ENCODE results near the gene ARHGAP10. TPM values are rescaled to one million over a fixed set of nuclear protein-coding genes. Genes with fewer than 3 reads are reported as not detected.
A peak's percentile ranks its signal among the peaks of the same experiment; 100 is the strongest.

Gene ARHGAP10
- total RNA-seq, 1 donor from 2014 or later: 20.2 TPM

GRCh38 chr4:147924604-147925412 is 192.9 kb downstream of the ARHGAP10 start:
- no peaks in the 10 kb centered on the region for H3K27me3 Mint-ChIP-seq (ENCODE audit: insufficient read depth, low read depth)
- no peak overlapping the region for H2AFZ ChIP-seq (replicated peaks)
- no peaks in the 10 kb centered on the region for H4K20me1 ChIP-seq (ENCODE audit: low read depth)
- H3F3A ChIP-seq (ENCODE audit: low read depth): peaks cover 8% of the 10 kb centered on the region
- H3K27ac ChIP-seq: peak overlapping the region; percentile 13
- H3K4me3 ChIP-seq: no peak overlapping the region
- H3K4me2 ChIP-seq: no peak overlapping the region
- no peaks in the 10 kb centered on the region for H3K9me3 ChIP-seq (ENCODE audit: low read depth)
- H3K79me2 ChIP-seq (ENCODE audit: low read depth): no peaks in the 10 kb centered on the region
- DNase-seq (ENCODE audit: low spot score): peak; percentile 79
- peak; percentile 67 for TF ChIP-seq CTCF (IDR thresholded peaks at IDR 0.05)
- TF ChIP-seq EZH2phosphoT487 (IDR thresholded peaks at IDR 0.05): no peak
- TF ChIP-seq EZH2 (IDR thresholded peaks at IDR 0.05): no peak
- no peaks in the 10 kb centered on the region for H3K36me3 ChIP-seq
- peaks cover 8% of the 10 kb centered on the region for H3K36me3 Mint-ChIP-seq
- H3K27ac Mint-ChIP-seq: no peak overlapping the region
- no peak overlapping the region for H3K4me3 Mint-ChIP-seq
- no peaks in the 10 kb centered on the region for H3K9me3 Mint-ChIP-seq
- peaks cover 25% of the 10 kb centered on the region for H3K4me1 ChIP-seq
- no peak overlapping the region for H3K9ac ChIP-seq
- peaks cover 9% of the 10 kb centered on the region for H3K4me1 Mint-ChIP-seq
- no peaks in the 10 kb centered on the region for H3K27me3 ChIP-seq

- H3K4me3 Mint-ChIP-seq: no peak overlapping the region
- no peak for DNase-seq (ENCODE audit: low spot score)
- no peaks in the 10 kb centered on the region for H3K27me3 Mint-ChIP-seq (ENCODE audit: insufficient read depth, low read depth)
- Histone ChIP-seq H3K9me3 (ENCODE audit: low read depth) (no peaks in the 10 kb centered on the region), H3K79me2 (ENCODE audit: low read depth) (no peaks in the 10 kb centered on the region), H4K20me1 (ENCODE audit: low read depth) (no peaks in the 10 kb centered on the region), H3K9ac (no peak overlapping the region), H3K27ac (no peak overlapping the region), H3K4me3 (no peak overlapping the region), H2AFZ (replicated peaks) (no peak overlapping the region), H3K27me3 (no peaks in the 10 kb centered on the region), H3F3A (ENCODE audit: low read depth) (peaks cover 8% of the 10 kb centered on the region), H3K4me2 (no peak overlapping the region), H3K36me3 (no peaks in the 10 kb centered on the region), H3K4me1 (peaks cover 25% of the 10 kb centered on the region)
- H3K36me3 Mint-ChIP-seq: peaks cover 5% of the 10 kb centered on the region
- no peak for TF ChIP-seq EZH2phosphoT487 (IDR thresholded peaks at IDR 0.05)
- TF ChIP-seq EZH2 (IDR thresholded peaks at IDR 0.05): no peak
- TF ChIP-seq CTCF (IDR thresholded peaks at IDR 0.05): no peak
- no peak overlapping the region for H3K27ac Mint-ChIP-seq
- peaks cover 9% of the 10 kb centered on the region for H3K4me1 Mint-ChIP-seq
- H3K9me3 Mint-ChIP-seq: no peaks in the 10 kb centered on the region
Observed at GRCh38 chr4:147927377-147928137, 195.7 kb downstream of the ARHGAP10 start.

- Histone ChIP-seq H4K20me1 (ENCODE audit: low read depth) (no peaks in the 10 kb centered on the region), H3K4me3 (no peak overlapping the region), H3F3A (ENCODE audit: low read depth) (peaks cover 8% of the 10 kb centered on the region), H3K4me1 (peaks cover 25% of the 10 kb centered on the region), H3K9me3 (ENCODE audit: low read depth) (no peaks in the 10 kb centered on the region), H3K27ac (no peak overlapping the region), H3K27me3 (no peaks in the 10 kb centered on the region), H3K36me3 (no peaks in the 10 kb centered on the region), H3K79me2 (ENCODE audit: low read depth) (no peaks in the 10 kb centered on the region), H3K4me2 (no peak overlapping the region), H2AFZ (replicated peaks) (no peak overlapping the region), H3K9ac (no peak overlapping the region)
- Mint-ChIP-seq H3K36me3 (peaks cover 7% of the 10 kb centered on the region), H3K9me3 (no peaks in the 10 kb centered on the region), H3K27ac (peak overlapping the region; percentile 50), H3K4me3 (no peak overlapping the region), H3K27me3 (ENCODE audit: insufficient read depth, low read depth) (no peaks in the 10 kb centered on the region), H3K4me1 (peaks cover 9% of the 10 kb centered on the region)
- TF ChIP-seq EZH2phosphoT487 (IDR thresholded peaks at IDR 0.05) (no peak), EZH2 (IDR thresholded peaks at IDR 0.05) (no peak), CTCF (IDR thresholded peaks at IDR 0.05) (no peak)
- DNase-seq (ENCODE audit: low spot score): no peak
Observed at GRCh38 chr4:147928400-147928799, 196.5 kb downstream of the ARHGAP10 start.

Measured in neural progenitor cell (in vitro differentiated cells).